A549 (cell line): ENCODE measurements around the gene SLC15A3. TPM values are rescaled to one million over a fixed set of nuclear protein-coding genes. Genes with fewer than 3 reads are reported as not detected.

Experiments used
- ATAC-seq, 2 experiments: fragments of 200-7000 bp in 1 of 2; fragments of >200 bp in 1 of 2; cut with Nextera tagmentation in 1 of 2; cut with Tn5 transposase in 1 of 2; 3 replicates each; pipeline versions ENCODE4 v1.8.0 to v1.9.1; 2018 to 2020; ENCODE audit warnings: mild to moderate bottlenecking in 1 of 2, moderate library complexity in 1 of 2
- CTCF ChIA-PET: fragments of 300-600 bp; sonication (Branson Sonifier 250); formaldehyde crosslinking; extraction: SDS; loops from one replicate; lab custom pipeline; 2021; ENCODE audit warnings: antibody characterized with exemption, inconsistent platforms; lab: Yijun Ruan, JAX
- POLR2A ChIA-PET: fragments of 350-600 bp; formaldehyde crosslinking; extraction: SDS; loops from one replicate; lab custom pipeline; 2021; ENCODE audit warnings: antibody characterized with exemption, inconsistent platforms; lab: Yijun Ruan, JAX
- DNase-seq, 2 experiments: peaks; one replicate each; pipeline versions ENCODE4 v3.0.0 to v3.0.0-alpha.2; 2011 to 2016; ENCODE audit warnings: low read depth in 1 of 2, low spot score in 1 of 2
- FAIRE-seq: peaks from 2 replicates; lab custom pipeline; 2011; peaks lifted over from hg19 to GRCh38; lab: Jason Lieb, UNC
- H3K27ac ChIP-seq, 2 experiments: fragments of >200 bp; sonication (Bioruptor Twin); formaldehyde crosslinking; 3 replicates each; pipeline ENCODE4 v1.5.1; 2016 to 2017
- H3K4me1 ChIP-seq: fragments of >200 bp; sonication (Bioruptor Twin); formaldehyde crosslinking; 3 replicates; pipeline ENCODE4 v1.6.1; 2016
- H3K4me2 ChIP-seq: fragments of >200 bp; sonication (Bioruptor Twin); formaldehyde crosslinking; 3 replicates; pipeline ENCODE4 v1.6.1; 2016
- H3K4me3 ChIP-seq: fragments of >200 bp; sonication (Bioruptor Twin); formaldehyde crosslinking; 3 replicates; pipeline ENCODE4 v1.5.1; 2016
- H3K9me3 ChIP-seq: fragments of >200 bp; sonication (Bioruptor Twin); formaldehyde crosslinking; 3 replicates; pipeline ENCODE4 v1.6.1; 2016
- CBX8 ChIP-seq: fragments of 200-600 bp; sonication (generic); IDR thresholded peaks from 2 replicates; pipeline ENCODE4 v1.6.1; 2016
- CEBPB ChIP-seq, 2 experiments: fragments of >200 bp in 1 of 2; sonication (Bioruptor Twin) in 1 of 2; formaldehyde crosslinking in 1 of 2; IDR thresholded peaks; 2 replicates each; pipeline ENCODE4 v1.6.1; 2012 to 2016
- CHD2 ChIP-seq: fragments of 150-350 bp; IDR thresholded peaks from 2 replicates; pipeline ENCODE4 v1.6.1; 2014; ENCODE audit warnings: low read length; ENCODE audit not compliant: partially characterized antibody
- EHF ChIP-seq: fragments of 250-450 bp; sonication (Bioruptor Pico); IDR thresholded peaks from 2 replicates; pipeline ENCODE4 v1.5.0; 2020; ENCODE audit warnings: mild to moderate bottlenecking
- EHMT2 ChIP-seq: fragments of 200-600 bp; sonication (generic); IDR thresholded peaks from 2 replicates; pipeline ENCODE4 v1.6.1; 2016; ENCODE audit warnings: antibody characterized with exemption, low read depth, mild to moderate bottlenecking, moderate library complexity
- FOSB ChIP-seq: fragments of 250-450 bp; sonication (Bioruptor Pico); IDR thresholded peaks from 2 replicates; pipeline ENCODE4 v1.5.0; 2020; ENCODE audit warnings: mild to moderate bottlenecking, moderate library complexity
- FOSL2 ChIP-seq, 2 experiments: fragments of 450-650 bp in 1 of 2; fragments of >200 bp in 1 of 2; sonication (Bioruptor Twin) in 1 of 2; formaldehyde crosslinking; IDR thresholded peaks; 2 replicates each; pipeline versions ENCODE4 v1.5.0 to v1.6.1; 2016 to 2020; ENCODE audit warnings: mild to moderate bottlenecking in 1 of 2, moderate library complexity in 1 of 2
- FOXS1 ChIP-seq: fragments of 250-450 bp; sonication (Bioruptor Pico); IDR thresholded peaks from 2 replicates; pipeline ENCODE4 v1.5.0; 2020; ENCODE audit warnings: mild to moderate bottlenecking, moderate library complexity
- GATA3 ChIP-seq: IDR thresholded peaks from 2 replicates; pipeline ENCODE4 v1.6.1; 2012; ENCODE audit warnings: borderline replicate concordance
- JUN ChIP-seq, 2 experiments: fragments of >200 bp; sonication (Bioruptor Twin); formaldehyde crosslinking; IDR thresholded peaks; 2 replicates in 1 of 2; 3 replicates in 1 of 2; pipeline ENCODE4 v1.6.1; 2016 to 2017
- MAZ ChIP-seq: fragments of 150-350 bp; IDR thresholded peaks from 2 replicates; pipeline ENCODE4 v1.6.1; 2014; ENCODE audit warnings: antibody characterized with exemption, low read depth, low read length, borderline replicate concordance
- NPAS2 ChIP-seq: fragments of 250-450 bp; sonication (Bioruptor Pico); IDR thresholded peaks from 2 replicates; pipeline ENCODE4 v1.8.0; 2022; ENCODE audit warnings: mild to moderate bottlenecking, moderate library complexity, borderline replicate concordance
- PHF8 ChIP-seq: fragments of 200-600 bp; sonication (generic); IDR thresholded peaks from 2 replicates; pipeline ENCODE4 v1.6.1; 2016; ENCODE audit warnings: low read depth, mild to moderate bottlenecking, antibody characterized with exemption, moderate library complexity, borderline replicate concordance
- RARB ChIP-seq: fragments of 250-450 bp; sonication (Bioruptor Pico); IDR thresholded peaks from 2 replicates; pipeline ENCODE4 v1.8.0; 2021; ENCODE audit warnings: mild to moderate bottlenecking, moderate library complexity
- RCOR1 ChIP-seq: fragments of 150-350 bp; IDR thresholded peaks from 2 replicates; pipeline ENCODE4 v1.6.1; 2014; ENCODE audit warnings: antibody characterized with exemption, low read length, low read depth
- SREBF2 ChIP-seq: fragments of 450-650 bp; IDR thresholded peaks from 2 replicates; pipeline ENCODE4 v1.6.1; 2014; ENCODE audit warnings: mild to moderate bottlenecking, moderate library complexity
- WGBS: methylation state at CpG from one replicate; pipeline ENCODE4 v1.1.6; 2017; ENCODE audit errors: missing lambda C conversion rate; 5-methylcytosine and 5-hydroxymethylcytosine counted together
- polyA plus RNA-seq, 4 experiments: library from polyadenylated mRNA; depleted of rRNA in 3 of 4; stranded (reverse); fragments of >200 nt; fragmentation: RNase III in 1 of 4; extraction: RNeasy Plus Mini Kit Qiagen cat#74134 plus additional on column Dnase treatment in 1 of 4; gene quantifications; 2 replicates in 3 of 4; 3 replicates in 1 of 4; pipeline ENCODE4 v1.2.3, GENCODE V29; 2011 to 2017
- TF ChIP-seq, protein P1 (sequence below): fragments of 450-650 bp; IDR thresholded peaks from 2 replicates; pipeline ENCODE4 v1.6.1; 2014; ENCODE audit warnings: antibody characterized with exemption
- TF ChIP-seq, protein P2 (sequence below): fragments of 200-600 bp; sonication (generic); IDR thresholded peaks from 2 replicates; pipeline ENCODE4 v1.6.1; 2016; ENCODE audit warnings: antibody characterized with exemption, mild to moderate bottlenecking, moderate library complexity

The SLC15A3 gene
- polyA plus RNA-seq, 2 of the 4 experiments (the other 2 are of a cell fraction) = not detected

DNA sequence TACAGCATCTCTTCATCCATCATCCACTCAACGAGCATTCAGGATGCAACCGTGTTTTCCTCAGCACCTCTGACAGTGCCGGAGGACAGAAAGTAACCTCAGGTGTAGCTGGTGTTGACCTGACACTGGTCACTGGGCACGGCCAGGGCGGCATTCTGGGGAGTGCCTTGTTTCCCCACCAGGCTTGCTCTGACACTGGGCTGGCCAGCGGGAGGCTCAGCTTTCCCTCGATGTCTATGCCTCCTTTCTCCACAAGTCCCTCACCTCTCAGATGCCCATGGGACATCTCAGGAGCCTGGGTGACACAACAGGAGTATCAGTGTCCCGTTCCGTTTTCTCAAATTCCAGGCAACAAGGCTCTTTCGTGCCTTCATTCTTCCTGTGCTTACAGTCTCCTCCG lies 48.5 kb upstream of the SLC15A3 start:
- TF ChIP-seq CHD2 = no peak
- no peak for DNase-seq
- Histone ChIP-seq H3K27ac (no peak overlapping the region), H3K4me3 (no peak overlapping the region), H3K4me2 (no peak overlapping the region), H3K4me1 (peaks cover 11% of the 10 kb centered on the region), H3K9me3 (no peaks in the 10 kb centered on the region)
- peak in 1 of 2 experiments; percentile 33; a peak in 2 of 6 replicates for ATAC-seq
- 44% methylated on average over 11 of the region's 11 CpGs for WGBS
- POLR2A ChIA-PET = no interaction called here
- CTCF ChIA-PET = no interaction called here
- FAIRE-seq = no peak

DNA sequence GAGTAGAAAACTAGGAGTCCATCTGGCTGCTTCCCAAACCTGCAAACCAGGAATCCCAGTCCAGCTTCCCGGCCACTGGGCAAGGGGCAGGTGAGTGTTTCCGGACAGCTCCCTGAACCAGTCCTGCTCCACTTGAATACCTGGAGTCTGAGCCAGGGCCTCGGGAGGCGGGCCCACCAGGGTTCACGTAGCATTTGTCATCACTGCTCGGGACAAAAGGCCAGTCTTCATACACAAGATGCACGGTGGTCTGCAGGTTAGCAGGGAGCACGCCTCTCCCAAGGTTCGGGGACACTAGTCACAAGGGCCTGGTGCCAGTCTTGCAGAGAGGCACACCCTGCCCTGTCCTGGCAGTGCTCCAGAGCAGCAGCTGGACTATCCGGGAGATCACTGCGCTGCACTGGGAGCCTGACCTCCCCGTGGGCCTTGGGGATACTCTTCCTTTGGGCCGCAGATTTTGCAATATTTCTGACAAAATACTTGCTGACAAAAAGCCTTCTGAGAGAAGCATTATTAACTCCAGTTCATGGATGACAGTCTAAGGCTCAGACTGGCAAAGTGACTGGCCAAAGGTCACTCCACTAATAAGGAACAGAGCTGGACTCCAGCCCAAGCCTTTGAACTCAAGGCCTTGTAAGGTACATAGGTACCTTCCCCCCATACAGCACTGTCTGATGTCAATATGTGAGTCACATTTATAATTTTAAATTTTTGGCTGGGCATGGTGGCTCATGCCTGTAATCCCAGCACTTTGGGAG lies 44.6 kb upstream of the SLC15A3 start:
- POLR2A ChIA-PET = no interaction called here

DNA sequence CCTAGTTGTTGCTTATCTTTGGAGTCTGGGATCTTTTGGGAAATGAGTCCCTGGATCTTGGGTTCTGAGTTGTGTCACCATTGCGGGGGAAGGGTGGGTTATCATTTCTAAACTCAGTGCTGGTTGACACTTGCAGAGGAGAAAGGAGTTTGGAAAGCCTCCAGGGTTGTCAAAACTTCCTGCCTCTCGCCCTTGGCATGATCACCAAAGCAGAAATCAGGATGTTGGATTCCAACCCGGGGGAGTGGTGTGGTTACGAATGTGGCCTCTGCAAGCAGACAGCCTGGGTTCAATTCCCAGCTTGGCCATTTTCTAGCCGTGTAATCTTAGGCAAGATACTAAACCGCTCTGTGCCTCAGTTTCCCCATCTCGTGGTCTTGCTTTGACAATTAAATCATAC lies 43.8 kb upstream of the SLC15A3 start:
- DNase-seq (no peak), FAIRE-seq (no peak), ATAC-seq (no peak)
- no peak for TF ChIP-seq FOSB (CRISPR knock-in tag)
- TF ChIP-seq RARB (CRISPR knock-in tag) = no peak
- TF ChIP-seq, protein P1, sequence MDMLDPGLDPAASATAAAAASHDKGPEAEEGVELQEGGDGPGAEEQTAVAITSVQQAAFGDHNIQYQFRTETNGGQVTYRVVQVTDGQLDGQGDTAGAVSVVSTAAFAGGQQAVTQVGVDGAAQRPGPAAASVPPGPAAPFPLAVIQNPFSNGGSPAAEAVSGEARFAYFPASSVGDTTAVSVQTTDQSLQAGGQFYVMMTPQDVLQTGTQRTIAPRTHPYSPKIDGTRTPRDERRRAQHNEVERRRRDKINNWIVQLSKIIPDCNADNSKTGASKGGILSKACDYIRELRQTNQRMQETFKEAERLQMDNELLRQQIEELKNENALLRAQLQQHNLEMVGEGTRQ = no peak
- TF ChIP-seq SREBF2 = no peak
- TF ChIP-seq EHF = no peak
- TF ChIP-seq PHF8 = no peak
- TF ChIP-seq EHMT2 = no peak
- TF ChIP-seq CHD2 = no peak
- no peak for TF ChIP-seq CBX8
- TF ChIP-seq JUN (IDR thresholded peaks at IDR 0.05) = no peak
- TF ChIP-seq, protein P2, sequence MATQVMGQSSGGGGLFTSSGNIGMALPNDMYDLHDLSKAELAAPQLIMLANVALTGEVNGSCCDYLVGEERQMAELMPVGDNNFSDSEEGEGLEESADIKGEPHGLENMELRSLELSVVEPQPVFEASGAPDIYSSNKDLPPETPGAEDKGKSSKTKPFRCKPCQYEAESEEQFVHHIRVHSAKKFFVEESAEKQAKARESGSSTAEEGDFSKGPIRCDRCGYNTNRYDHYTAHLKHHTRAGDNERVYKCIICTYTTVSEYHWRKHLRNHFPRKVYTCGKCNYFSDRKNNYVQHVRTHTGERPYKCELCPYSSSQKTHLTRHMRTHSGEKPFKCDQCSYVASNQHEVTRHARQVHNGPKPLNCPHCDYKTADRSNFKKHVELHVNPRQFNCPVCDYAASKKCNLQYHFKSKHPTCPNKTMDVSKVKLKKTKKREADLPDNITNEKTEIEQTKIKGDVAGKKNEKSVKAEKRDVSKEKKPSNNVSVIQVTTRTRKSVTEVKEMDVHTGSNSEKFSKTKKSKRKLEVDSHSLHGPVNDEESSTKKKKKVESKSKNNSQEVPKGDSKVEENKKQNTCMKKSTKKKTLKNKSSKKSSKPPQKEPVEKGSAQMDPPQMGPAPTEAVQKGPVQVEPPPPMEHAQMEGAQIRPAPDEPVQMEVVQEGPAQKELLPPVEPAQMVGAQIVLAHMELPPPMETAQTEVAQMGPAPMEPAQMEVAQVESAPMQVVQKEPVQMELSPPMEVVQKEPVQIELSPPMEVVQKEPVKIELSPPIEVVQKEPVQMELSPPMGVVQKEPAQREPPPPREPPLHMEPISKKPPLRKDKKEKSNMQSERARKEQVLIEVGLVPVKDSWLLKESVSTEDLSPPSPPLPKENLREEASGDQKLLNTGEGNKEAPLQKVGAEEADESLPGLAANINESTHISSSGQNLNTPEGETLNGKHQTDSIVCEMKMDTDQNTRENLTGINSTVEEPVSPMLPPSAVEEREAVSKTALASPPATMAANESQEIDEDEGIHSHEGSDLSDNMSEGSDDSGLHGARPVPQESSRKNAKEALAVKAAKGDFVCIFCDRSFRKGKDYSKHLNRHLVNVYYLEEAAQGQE = no peak
- TF ChIP-seq FOXS1 = no peak
- ChIA-PET CTCF (no interaction called here), POLR2A (no interaction called here)
- H3K4me3 ChIP-seq = no peak overlapping the region
- peak overlapping the region in 1 of 2 experiments; percentile 56; a peak in 2 of 6 replicates for H3K27ac ChIP-seq
- no peaks in the 10 kb centered on the region for H3K9me3 ChIP-seq
- WGBS = 66% methylated on average over 7 of the region's 7 CpGs
- peak overlapping the region; percentile 52; the same call in 1 of the 3 replicates for H3K4me2 ChIP-seq
- H3K4me1 ChIP-seq = peaks cover 11% of the 10 kb centered on the region

More for the DNA sequence above, 44.6 kb upstream of the SLC15A3 start:
- FAIRE-seq = no peak
- 60% methylated on average over 10 of the region's 13 CpGs for WGBS
- Histone ChIP-seq H3K4me1 (peaks cover 11% of the 10 kb centered on the region), H3K9me3 (no peaks in the 10 kb centered on the region), H3K4me2 (peak overlapping the region; percentile 52), H3K4me3 (no peak overlapping the region), H3K27ac (peak overlapping the region; percentile 42 to 56; a peak in 2 of 6 replicates)
- DNase-seq = peak in 1 of 2 experiments; percentile 40
- ATAC-seq = peak; percentile 24 to 49; a peak in 2 of 6 replicates
- TF ChIP-seq MAZ (no peak), CEBPB (IDR thresholded peaks at IDR 0.05) (peak in 1 of 2 experiments; percentile 14; a peak in 1 of 4 replicates), NPAS2 (CRISPR knock-in tag) (no peak), GATA3 (no peak), FOSL2 (IDR thresholded peaks at IDR 0.05) (0 out of 2 replicates have a peak, but pooled peaks have one; percentile 5), FOSL2 (CRISPR knock-in tag; IDR thresholded peaks at IDR 0.05) (no peak), CBX8 (no peak), RCOR1 (no peak)
- TF ChIP-seq, protein P1 = no peak
- CTCF ChIA-PET = no interaction called here
